H1 (cell line): ENCODE measurements around the gene PTPRCAP. TPM values are rescaled to one million over a fixed set of nuclear protein-coding genes. Genes with fewer than 3 reads are reported as not detected.

ENCODE experiments used
- ASH2L ChIP-seq: fragments of 200-600, 300-600 bp; sonication (generic); IDR thresholded peaks from one replicate; pipeline ENCODE4 v1.7.1; 2017; ENCODE audit warnings: low read length
- HDAC2 ChIP-seq, 2 experiments: fragments of 300-600 bp in 1 of 2; sonication (generic) in 1 of 2; IDR thresholded peaks; 2 replicates each; pipeline ENCODE4 v1.6.1; 2011 to 2012; ENCODE audit warnings: low read depth in 2 of 2, low read length in 2 of 2, mild to moderate bottlenecking in 2 of 2, moderate library complexity in 2 of 2, borderline replicate concordance in 1 of 2, inconsistent platforms in 1 of 2
- KDM5A ChIP-seq: fragments of 200-600 bp; IDR thresholded peaks from 2 replicates; pipeline ENCODE4 v1.7.1; 2012; ENCODE audit warnings: mild to moderate bottlenecking, low read length, inconsistent platforms, mixed read lengths
- MAX ChIP-seq: IDR thresholded peaks from 2 replicates; pipeline ENCODE4 v1.6.1; 2012; ENCODE audit warnings: inconsistent platforms
- SIN3A ChIP-seq, 2 experiments: IDR thresholded peaks in 1 of 2; conservative IDR thresholded peaks in 1 of 2; 2 replicates each; pipeline ENCODE4 v1.6.1; 2011 to 2012; ENCODE audit warnings: low read length in 2 of 2, improper control_type of control experiment in 1 of 2, low read depth in 1 of 2, mild to moderate bottlenecking in 1 of 2
- SIX5 ChIP-seq: IDR thresholded peaks from 2 replicates; pipeline ENCODE4 v1.6.1; 2011; ENCODE audit warnings: mild to moderate bottlenecking, low read depth, low read length
- TAF1 ChIP-seq: IDR thresholded peaks from 2 replicates; pipeline ENCODE4 v1.6.1; 2011; ENCODE audit warnings: mild to moderate bottlenecking, low read depth, low read length
- TBP ChIP-seq: IDR thresholded peaks from 2 replicates; pipeline ENCODE4 v1.6.1; 2011; ENCODE audit warnings: low read depth, low read length, improper control_type of control experiment
- TEAD4 ChIP-seq: IDR thresholded peaks from 2 replicates; pipeline ENCODE4 v1.6.1; 2012; ENCODE audit warnings: low read depth, low read length, inconsistent platforms, mixed read lengths
- polyA plus RNA-seq, 7 experiments: library from polyadenylated mRNA; depleted of rRNA in 3 of 7; stranded (reverse) in 5 of 7; unstranded in 2 of 7; fragments of >200 nt in 5 of 7; fragments of 200-250 nt in 2 of 7; gene quantifications; 1 replicate in 5 of 7; 2 replicates in 1 of 7; 4 replicates in 1 of 7; pipeline versions ENCODE4 v1.2.1 to v1.2.3, GENCODE V29; 2011 to 2013; ENCODE audit warnings: missing spikeins in 2 of 7, mixed read lengths in 2 of 7
- total RNA-seq: library from RNA; stranded (reverse); fragmentation: NEBNext Ultra II Directional; extraction: Animal tissue kit (Norgen Biotek cat#: 25700); gene quantifications from 2 replicates; pipeline ENCODE4 v1.2.1, GENCODE V29; 2021

Gene PTPRCAP
- total and polyA plus RNA-seq, 2 of the 8 experiments (the other 6 are each of a cell fraction or from before 2014, with no cell fraction given): 0.78 to 6.7 TPM

GRCh38 chr11:67428052-67429001 lies 9.2 kb downstream of the PTPRCAP start, which contains the start of gene RPS6KB2 (continued):
- TF ChIP-seq SIN3A (conservative IDR thresholded peaks at IDR 0.05 in 1 of 2, IDR thresholded peaks at IDR 0.05 in 1 of 2; ENCODE audit: low read depth in 1 of 2, low read length in 2 of 2): peak; percentile 91 to 99
- peak; percentile 90 for TF ChIP-seq SIX5
- TF ChIP-seq MAX: peak; percentile 57
- peak; percentile 92 for TF ChIP-seq KDM5A
- peak; percentile 73; the same call in 1 of the 2 replicates for TF ChIP-seq TBP
- TF ChIP-seq TEAD4: no peak; the same call in 1 of the 2 replicates
- TF ChIP-seq HDAC2 (IDR thresholded peaks at IDR 0.05; ENCODE audit: borderline replicate concordance in 1 of 2, low read depth in 2 of 2, low read length in 2 of 2): 0 out of 4 replicates have a peak, but pooled peaks of 1 of the 2 experiments have one; percentile 55
- peak; percentile 74; the same call in 1 of the 2 replicates for TF ChIP-seq TAF1
- TF ChIP-seq ASH2L: peak; percentile 90
